GM10266 (cell line): ENCODE measurements around the gene TPSAB1.

ENCODE experiments used
- DNase-seq: peaks from one replicate; pipeline ENCODE4 v3.0.0; 2012; ENCODE audit errors: extremely low spot score
- CTCF ChIP-seq: IDR thresholded peaks from 2 replicates; pipeline ENCODE4 v1.5.1; 2012; ENCODE audit warnings: mild to moderate bottlenecking, low read depth; ENCODE audit not compliant: control insufficient read depth, insufficient read depth; ENCODE audit errors: missing control alignments

TPSAB1 gene

GRCh38 chr16:1261131-1261892 lies 20.8 kb downstream of the TPSAB1 start:
- no peak for DNase-seq
- TF ChIP-seq CTCF, result no peak

DNA sequence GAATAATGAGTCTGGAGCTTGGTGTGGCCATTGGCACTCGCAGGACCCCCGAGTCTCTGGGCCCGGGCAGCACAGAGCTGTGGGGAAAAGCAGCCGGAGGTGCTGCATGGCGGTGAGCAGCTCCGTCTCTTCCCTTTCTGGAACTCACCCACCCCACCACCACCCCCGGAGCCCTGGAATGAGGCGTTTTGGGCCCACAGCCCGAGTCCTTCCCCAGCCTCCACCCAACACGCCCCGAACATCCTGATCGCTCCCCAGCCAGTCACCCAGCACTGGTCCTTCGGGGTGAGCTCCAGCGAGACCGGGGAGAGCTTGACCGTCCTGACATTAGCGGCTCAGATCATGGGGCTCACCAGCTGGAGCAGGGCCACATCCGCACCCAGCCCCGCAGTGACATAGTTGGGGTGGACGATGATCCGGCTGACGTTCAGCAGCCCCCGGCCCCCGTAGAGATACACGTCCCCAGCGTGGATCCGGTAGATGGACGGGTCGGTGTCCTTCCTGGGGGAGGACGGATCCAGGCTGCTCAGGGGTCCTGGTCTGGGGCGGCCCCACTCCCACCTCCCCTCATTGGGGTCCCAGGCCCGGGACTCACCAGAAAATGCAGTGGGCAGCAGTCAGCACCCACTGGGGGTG lies 21.8 kb downstream of the TPSAB1 start:
- TF ChIP-seq CTCF, result no peak

DNA sequence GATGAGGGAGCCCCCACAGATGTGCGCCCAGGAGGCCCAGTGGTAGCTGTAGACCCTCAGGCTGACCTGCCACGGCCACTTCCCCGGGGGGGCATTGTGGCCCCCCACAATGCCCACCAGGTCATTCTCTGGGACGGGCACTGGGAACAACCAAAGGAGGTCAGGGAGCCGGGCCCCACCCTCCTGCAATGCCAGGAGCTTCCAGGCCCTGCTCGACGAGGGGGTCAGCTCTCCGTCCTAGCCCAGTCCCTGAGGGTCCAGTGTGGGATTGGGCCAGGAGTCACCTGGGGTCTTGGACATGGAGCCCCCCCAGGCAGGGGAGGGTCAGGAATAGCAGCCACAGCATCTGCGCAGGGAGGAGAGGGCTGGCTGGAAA lies 22.3 kb downstream of the TPSAB1 start:
- TF ChIP-seq CTCF, result no peak
- DNase-seq, result no peak

More for the DNA sequence above, 21.8 kb downstream of the TPSAB1 start:
- no peak for DNase-seq

DNA sequence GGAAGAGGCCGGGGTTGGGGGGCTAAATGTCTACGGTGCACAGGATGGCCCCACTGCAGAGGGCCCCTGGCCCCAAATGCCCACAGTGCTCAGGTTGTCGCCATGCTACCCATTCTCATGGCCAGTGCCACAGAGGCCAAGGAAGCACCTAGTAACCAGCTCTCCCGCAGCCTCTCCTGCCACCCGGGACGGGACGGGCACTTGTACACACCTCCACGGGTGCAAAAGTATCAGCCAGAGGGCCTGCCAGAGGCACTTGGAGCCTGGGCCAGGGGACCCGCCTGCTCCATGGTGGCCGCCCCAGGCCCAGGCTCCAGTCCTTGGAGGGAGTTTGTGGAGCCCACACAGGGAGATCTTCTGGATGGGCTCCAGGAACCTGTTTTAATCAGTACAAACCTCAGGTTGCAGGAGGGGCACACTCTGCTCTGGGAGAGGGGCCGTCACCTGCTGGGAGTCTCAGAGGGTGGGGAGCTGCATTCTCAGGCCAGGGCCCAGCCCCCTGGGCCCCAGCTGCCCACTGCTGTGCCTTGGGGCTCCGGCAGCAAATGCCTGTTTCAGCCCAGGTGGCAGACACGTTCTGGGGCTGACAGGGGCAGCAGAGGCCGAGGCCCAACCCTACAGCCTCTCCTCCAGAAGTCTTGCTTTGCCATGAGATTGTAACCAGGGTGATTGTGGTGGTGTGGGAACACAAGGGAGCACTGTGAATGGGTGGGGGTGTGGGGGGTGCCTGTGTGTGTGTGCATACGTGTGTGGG lies 23.3 kb downstream of the TPSAB1 start:
- no peak for TF ChIP-seq CTCF
- no peak for DNase-seq

DNA sequence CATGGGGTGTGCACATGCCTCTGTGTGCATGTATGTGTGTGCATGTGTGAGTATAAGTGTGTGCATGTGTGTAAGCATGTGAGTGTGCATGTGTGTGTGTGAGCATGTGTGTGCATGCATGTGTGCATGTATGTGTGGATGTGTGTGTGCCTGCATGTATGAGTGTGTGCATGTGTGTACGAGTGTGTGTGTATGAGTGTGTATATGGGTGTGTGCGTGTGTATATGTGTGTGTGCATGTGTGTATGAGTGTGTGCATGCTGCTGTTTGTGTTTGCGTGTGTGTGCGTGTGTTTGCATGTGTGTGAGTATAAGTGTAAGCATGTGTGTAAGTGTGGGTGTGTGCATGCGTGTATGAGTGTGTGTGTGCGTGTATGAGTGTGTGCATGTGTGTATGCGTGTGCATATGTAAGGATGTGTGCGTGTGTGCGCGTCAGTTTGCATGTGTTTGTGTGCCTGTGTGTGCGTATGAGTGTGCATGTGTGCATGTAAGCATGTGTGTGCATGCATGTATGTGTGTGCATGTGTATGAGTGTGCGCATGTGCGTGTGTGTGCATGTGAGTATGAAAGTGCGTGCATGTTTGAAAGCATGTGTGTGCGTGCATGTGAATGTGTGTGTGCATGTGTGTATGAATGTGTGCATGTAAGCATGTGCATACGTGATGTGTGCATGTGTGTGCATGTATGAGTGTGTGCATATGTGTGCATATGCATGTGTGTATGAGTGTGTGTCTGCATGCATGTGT lies 24.0 kb downstream of the TPSAB1 start:
- no peak for TF ChIP-seq CTCF
- no peak for DNase-seq

- TF ChIP-seq CTCF, result no peak
- no peak for DNase-seq
These were observed 24.7 kb downstream of the TPSAB1 start for GRCh38 chr16:1265090-1265630.
